Activated T-helper 1 cell treated with anti-CD3 and anti-CD28 coated beads, Interleukin-12 subunit alpha, Interleukin-12 subunit beta, Interleukin-2, Interleukin-4 antibody, amounts not matched to agents 30 ng/mL and 10 ng/mL and 1 ng/mL, durations not matched to agents 14 hours and 24 hours and 36 hours (primary cell): ENCODE results near the gene TRIM46. TPM values are rescaled to one million over a fixed set of nuclear protein-coding genes. Genes with fewer than 3 reads are reported as not detected.

ENCODE experiments used
- DNase-seq: peaks from one replicate; pipeline ENCODE4 v3.0.0; 2021; ENCODE audit warnings: low spot score
- H3K27ac Mint-ChIP-seq: one replicate; pipeline ENCODE4 v1.8.0; 2021; ENCODE audit warnings: mild to moderate bottlenecking, mixed read lengths
- H3K27me3 Mint-ChIP-seq: one replicate; pipeline ENCODE4 v1.8.0; 2022; ENCODE audit warnings: mild to moderate bottlenecking, moderate library complexity, mixed read lengths; ENCODE audit not compliant: insufficient read depth
- H3K36me3 Mint-ChIP-seq: one replicate; pipeline ENCODE4 v1.8.0; 2021; ENCODE audit warnings: low read depth, mixed read lengths
- H3K4me1 Mint-ChIP-seq: one replicate; pipeline ENCODE4 v1.8.0; 2021; ENCODE audit warnings: low read depth, mixed read lengths
- H3K4me3 Mint-ChIP-seq: one replicate; pipeline ENCODE4 v1.8.0; 2021; ENCODE audit warnings: mild to moderate bottlenecking, moderate library complexity, mixed read lengths
- H3K9me3 Mint-ChIP-seq: one replicate; pipeline ENCODE4 v1.8.0; 2021; ENCODE audit warnings: mixed read lengths
- intact Hi-C: fragments of 100-400 bp; cut with micrococcal nuclease; formaldehyde crosslinking; loops from one replicate; pipeline ENCODE4 v1.15.1; 2024
- total RNA-seq: library from RNA; stranded (reverse); gene quantifications from 2 replicates; pipeline ENCODE4 v1.2.3, GENCODE V29; 2022

TRIM46 gene
- total RNA-seq, 1 donor from 2014 or later: 12.6 TPM

- Mint-ChIP-seq H3K27me3 (peaks cover 36% of the 10 kb centered on the region), H3K9me3 (no peaks in the 10 kb centered on the region), H3K36me3 (peaks cover 4% of the 10 kb centered on the region), H3K4me3 (no peak overlapping the region), H3K4me1 (peaks cover 35% of the 10 kb centered on the region), H3K27ac (no peak overlapping the region)
- no peak for DNase-seq
- intact Hi-C loops: no loop called here
Observed at GRCh38 chr1:155131285-155131684, 42.4 kb upstream of the TRIM46 start.

GRCh38 chr1:155131856-155132255, 41.8 kb upstream of the TRIM46 start:
- Mint-ChIP-seq H3K9me3 (no peaks in the 10 kb centered on the region), H3K27ac (no peak overlapping the region), H3K4me3 (no peak overlapping the region), H3K4me1 (peaks cover 35% of the 10 kb centered on the region), H3K36me3 (peaks cover 3% of the 10 kb centered on the region), H3K27me3 (peaks cover 32% of the 10 kb centered on the region)
- intact Hi-C loops: no loop called here
- no peak for DNase-seq

GRCh38 chr1:155133799-155134281, 39.8 kb upstream of the TRIM46 start:
- Mint-ChIP-seq H3K27me3 (peaks cover 15% of the 10 kb centered on the region), H3K9me3 (no peaks in the 10 kb centered on the region), H3K4me1 (peaks cover 39% of the 10 kb centered on the region), H3K27ac (no peak overlapping the region), H3K4me3 (no peak overlapping the region), H3K36me3 (peaks cover 18% of the 10 kb centered on the region)
- DNase-seq: no peak
- intact Hi-C loops: loop anchor here (2.0 kb wide), 2 partner anchors 71 to 159 kb away; partner anchors contain the start of genes CKS1B and EFNA4

- DNase-seq: no peak
- Mint-ChIP-seq H3K27me3 (peaks cover 10% of the 10 kb centered on the region), H3K27ac (no peak overlapping the region), H3K4me1 (peaks cover 40% of the 10 kb centered on the region), H3K36me3 (peaks cover 20% of the 10 kb centered on the region), H3K4me3 (peak overlapping the region; percentile 94), H3K9me3 (no peaks in the 10 kb centered on the region)
- intact Hi-C loops: loop anchor here (2.0 kb wide), 2 partner anchors 72 to 160 kb away; partner anchors contain the start of genes CKS1B and EFNA4
Observed at GRCh38 chr1:155134322-155134721, 39.3 kb upstream of the TRIM46 start.

- H3K36me3 Mint-ChIP-seq: peaks cover 22% of the 10 kb centered on the region
- H3K4me1 Mint-ChIP-seq: peaks cover 40% of the 10 kb centered on the region
- H3K9me3 Mint-ChIP-seq: no peaks in the 10 kb centered on the region
- intact Hi-C loops: loop anchor here (1.0 to 5.0 kb wide), 7 partner anchors 44 to 1147 kb away; partner anchors contain the start of genes CKS1B, EFNA4, SMG5 and TMEM79
- H3K27ac Mint-ChIP-seq: peak overlapping the region; percentile 99
- peak; percentile 38 for DNase-seq
- peaks cover 6% of the 10 kb centered on the region for H3K27me3 Mint-ChIP-seq
- H3K4me3 Mint-ChIP-seq: peak overlapping the region; percentile 94
Observed at GRCh38 chr1:155134880-155135414, 38.7 kb upstream of the TRIM46 start.

GRCh38 chr1:155135415-155136028, 38.1 kb upstream of the TRIM46 start, which contains the start of gene SLC50A1:
Gene SLC50A1, plus strand, starts transcription at chr1:155135852. Its CDS starts 60 bp downstream, at chr1:155135912.
- intact Hi-C loops: loop anchor here (1.0 to 5.0 kb wide), 9 partner anchors 38 to 1147 kb away; partner anchors contain the start of genes ADAR, CKS1B, EFNA4 and KRTCAP2
- peaks cover 5% of the 10 kb centered on the region for H3K27me3 Mint-ChIP-seq
- H3K4me1 Mint-ChIP-seq: peaks cover 42% of the 10 kb centered on the region
- peak within 1 kb of the TSS; percentile 94 for H3K4me3 Mint-ChIP-seq
- peaks cover 26% of the 10 kb centered on the region for H3K36me3 Mint-ChIP-seq
- no peaks in the 10 kb centered on the region for H3K9me3 Mint-ChIP-seq
- peak; percentile 91 for DNase-seq
- H3K27ac Mint-ChIP-seq: peak within 1 kb of the TSS; percentile 99

GRCh38 chr1:155136748-155137147, 36.9 kb upstream of the TRIM46 start:
- Mint-ChIP-seq H3K4me1 (peaks cover 44% of the 10 kb centered on the region), H3K27me3 (peaks cover 2% of the 10 kb centered on the region), H3K36me3 (peaks cover 26% of the 10 kb centered on the region), H3K27ac (peak overlapping the region; percentile 99), H3K9me3 (no peaks in the 10 kb centered on the region), H3K4me3 (peak overlapping the region; percentile 94)
- DNase-seq: peak; percentile 8
- intact Hi-C loops: loop anchor here (1.0 to 5.0 kb wide), 3 partner anchors 37 to 1146 kb away; partner anchors contain the start of genes ADAR, KRTCAP2, SMG5 and TMEM79

GRCh38 chr1:155137154-155137949, 36.3 kb upstream of the TRIM46 start:
- Mint-ChIP-seq H3K27ac (peak overlapping the region; percentile 99), H3K9me3 (no peaks in the 10 kb centered on the region), H3K27me3 (peaks cover 2% of the 10 kb centered on the region), H3K4me1 (peaks cover 44% of the 10 kb centered on the region), H3K4me3 (peak overlapping the region; percentile 94), H3K36me3 (peaks cover 26% of the 10 kb centered on the region)
- intact Hi-C loops: loop anchor here (2.0 to 5.0 kb wide), 2 partner anchors 529 to 1145 kb away; partner anchors contain the start of genes ADAR, SMG5 and TMEM79
- no peak for DNase-seq

- Mint-ChIP-seq H3K36me3 (peaks cover 26% of the 10 kb centered on the region), H3K27me3 (peaks cover 4% of the 10 kb centered on the region), H3K4me3 (peak within 1 kb of the TSS; percentile 94), H3K27ac (peak within 1 kb of the TSS; percentile 95), H3K4me1 (peaks cover 37% of the 10 kb centered on the region), H3K9me3 (no peaks in the 10 kb centered on the region)
- intact Hi-C loops: loop anchor here (1.0 to 5.0 kb wide), 7 partner anchors 33 to 1142 kb away; partner anchors contain the start of genes KRTCAP2, RUSC1, SMG5 and TMEM79
- peak; percentile 85 for DNase-seq
Observed at GRCh38 chr1:155139895-155140629, 33.6 kb upstream of the TRIM46 start, which contains the start of gene DPM3. Gene DPM3, minus strand, starts transcription at chr1:155140531. Its CDS starts 291 bp downstream, at chr1:155140240.

- H3K27me3 Mint-ChIP-seq: peaks cover 5% of the 10 kb centered on the region
- intact Hi-C loops: loop anchor here (1.0 to 5.0 kb wide), 6 partner anchors 33 to 581 kb away; partner anchors contain the start of genes KRTCAP2, RUSC1 and TRIM46
Observed at GRCh38 chr1:155140630-155140953, 33.1 kb upstream of the TRIM46 start.

GRCh38 chr1:155141749-155142148, 31.9 kb upstream of the TRIM46 start:
- H3K36me3 Mint-ChIP-seq: peaks cover 23% of the 10 kb centered on the region
- H3K4me1 Mint-ChIP-seq: peaks cover 26% of the 10 kb centered on the region
- H3K27ac Mint-ChIP-seq: no peak overlapping the region
- no peak overlapping the region for H3K4me3 Mint-ChIP-seq
- no peaks in the 10 kb centered on the region for H3K9me3 Mint-ChIP-seq
- DNase-seq: no peak
- H3K27me3 Mint-ChIP-seq: peaks cover 8% of the 10 kb centered on the region
- intact Hi-C loops: loop anchor here (2.0 to 5.0 kb wide), 3 partner anchors 51 to 181 kb away; partner anchors contain the start of gene RUSC1

More at GRCh38 chr1:155140630-155140953, 33.1 kb upstream of the TRIM46 start:
- H3K36me3 Mint-ChIP-seq: peaks cover 26% of the 10 kb centered on the region
- peaks cover 32% of the 10 kb centered on the region for H3K4me1 Mint-ChIP-seq
- no peaks in the 10 kb centered on the region for H3K9me3 Mint-ChIP-seq
- DNase-seq: no peak
- peak overlapping the region; percentile 95 for H3K27ac Mint-ChIP-seq
- peak overlapping the region; percentile 94 for H3K4me3 Mint-ChIP-seq

- Mint-ChIP-seq H3K9me3 (no peaks in the 10 kb centered on the region), H3K4me3 (no peak overlapping the region), H3K27me3 (peaks cover 10% of the 10 kb centered on the region), H3K4me1 (peaks cover 10% of the 10 kb centered on the region), H3K27ac (no peak overlapping the region), H3K36me3 (no peaks in the 10 kb centered on the region)
- intact Hi-C loops: no loop called here
- DNase-seq: no peak
Observed at GRCh38 chr1:155145491-155145890, 28.2 kb upstream of the TRIM46 start.
